NCI-H526 (cell line): ENCODE measurements around the gene ARHGAP20.

ENCODE experiments used
- DNase-seq, 2 experiments: peaks; one replicate each; lab custom pipeline; 2025; lab: John Stamatoyannopoulos, UW

Gene ARHGAP20

GRCh38 chr11:110711776-110712658 is at the start of gene ARHGAP20:
TSS of gene ARHGAP20 (minus strand) at chr11:110712437. CDS start at chr11:110712231, 206 bp downstream.
- DNase-seq, result peak; percentile 83 to 99

GRCh38 chr11:110761991-110762390 is 49.8 kb upstream of the ARHGAP20 start:
- DNase-seq, result peak; percentile 35 to 62

GRCh38 chr11:110761131-110761530 is 48.9 kb upstream of the ARHGAP20 start:
- DNase-seq, result no peak

- DNase-seq, result no peak
Measured at GRCh38 chr11:110759972-110760381, 47.7 kb upstream of the ARHGAP20 start.

GRCh38 chr11:110757962-110758755 is 45.9 kb upstream of the ARHGAP20 start:
- no peak for DNase-seq

GRCh38 chr11:110757066-110757465 is 44.8 kb upstream of the ARHGAP20 start:
- DNase-seq, result no peak

- peak in 1 of 2 experiments; percentile 25 for DNase-seq
Measured at GRCh38 chr11:110755941-110756340, 43.7 kb upstream of the ARHGAP20 start.

GRCh38 chr11:110752890-110753289 is 40.7 kb upstream of the ARHGAP20 start:
- DNase-seq, result no peak

- no peak for DNase-seq
Measured at GRCh38 chr11:110750100-110750499, 37.9 kb upstream of the ARHGAP20 start.

GRCh38 chr11:110747531-110747930 is 35.3 kb upstream of the ARHGAP20 start:
- DNase-seq, result no peak

GRCh38 chr11:110738641-110739040 is 26.4 kb upstream of the ARHGAP20 start:
- peak in 1 of 2 experiments; percentile 15 for DNase-seq

GRCh38 chr11:110737593-110737992 is 25.4 kb upstream of the ARHGAP20 start:
- DNase-seq, result no peak

GRCh38 chr11:110736171-110736553 is 23.9 kb upstream of the ARHGAP20 start:
- no peak for DNase-seq

GRCh38 chr11:110735455-110736170 is 23.4 kb upstream of the ARHGAP20 start:
- DNase-seq, result peak; percentile 45 to 53

- DNase-seq, result no peak
Measured at GRCh38 chr11:110734790-110735189, 22.6 kb upstream of the ARHGAP20 start.

- DNase-seq, result peak; percentile 30 to 78
Measured at GRCh38 chr11:110730773-110731172, 18.5 kb upstream of the ARHGAP20 start.

GRCh38 chr11:110728883-110729282 is 16.6 kb upstream of the ARHGAP20 start:
- no peak for DNase-seq

- DNase-seq, result no peak
Measured at GRCh38 chr11:110728476-110728875, 16.2 kb upstream of the ARHGAP20 start.

- DNase-seq, result no peak
Measured at GRCh38 chr11:110724358-110724757, 12.1 kb upstream of the ARHGAP20 start.

GRCh38 chr11:110720431-110721275 is 8.4 kb upstream of the ARHGAP20 start:
- no peak for DNase-seq

- no peak for DNase-seq
Measured at GRCh38 chr11:110716361-110716760, 4.1 kb upstream of the ARHGAP20 start.
